Fibroblast of skin of back (primary cell): ENCODE data around the gene AFG3L2.

Experiments used
- DNase-seq: peaks from one replicate; pipeline ENCODE4 v3.0.0-alpha.2; 2013

Gene AFG3L2

GRCh38 chr18:12324991-12325725, 51.9 kb downstream of the AFG3L2 start:
- DNase-seq, result no peak

- no peak for DNase-seq
Measured at GRCh38 chr18:12321333-12321732, 55.7 kb downstream of the AFG3L2 start.

- no peak for DNase-seq
Measured at GRCh38 chr18:12318857-12319256, 58.2 kb downstream of the AFG3L2 start.

GRCh38 chr18:12318334-12318697, 58.7 kb downstream of the AFG3L2 start:
- no peak for DNase-seq

- peak; percentile 68 for DNase-seq
Measured at GRCh38 chr18:12317664-12318333, 59.2 kb downstream of the AFG3L2 start.

- DNase-seq, result no peak
Measured at GRCh38 chr18:12315911-12316310, 61.1 kb downstream of the AFG3L2 start.

GRCh38 chr18:12315490-12315889, 61.5 kb downstream of the AFG3L2 start:
- no peak for DNase-seq

GRCh38 chr18:12314591-12315305, 62.3 kb downstream of the AFG3L2 start:
- DNase-seq, result no peak

GRCh38 chr18:12313530-12314245, 63.3 kb downstream of the AFG3L2 start:
- no peak for DNase-seq

- DNase-seq, result no peak
Measured at GRCh38 chr18:12312976-12313375, 64.1 kb downstream of the AFG3L2 start.

GRCh38 chr18:12310762-12311161, 66.3 kb downstream of the AFG3L2 start:
- DNase-seq, result no peak

GRCh38 chr18:12309683-12310198, 67.3 kb downstream of the AFG3L2 start:
- DNase-seq, result no peak

- peak; percentile 89 for DNase-seq
Measured at GRCh38 chr18:12308386-12309100, 68.5 kb downstream of the AFG3L2 start.

- peak; percentile 90 for DNase-seq
Measured at GRCh38 chr18:12307701-12308385, 69.2 kb downstream of the AFG3L2 start, which contains the start of gene TUBB6. Gene TUBB6 (plus strand): TSS chr18:12308241. CDS start chr18:12308293, 52 bp downstream.

- peak; percentile 77 for DNase-seq
Measured at GRCh38 chr18:12306752-12307700, 70.0 kb downstream of the AFG3L2 start.

- no peak for DNase-seq
Measured at GRCh38 chr18:12305930-12306629, 70.9 kb downstream of the AFG3L2 start.

- no peak for DNase-seq
Measured at GRCh38 chr18:12305211-12305610, 71.8 kb downstream of the AFG3L2 start.

GRCh38 chr18:12304351-12305210, 72.4 kb downstream of the AFG3L2 start:
- no peak for DNase-seq
